Hepatic stellate cell (primary cell): ENCODE results near the gene TAF11L2.
"Not testable (repeated sequence)": the region's sequence is repeated elsewhere in the genome, so short reads cannot be mapped to it uniquely, and the experiment has no call there.

ENCODE experiments used
- DNase-seq: peaks from one replicate; pipeline ENCODE4 v3.0.0; 2011; ENCODE audit warnings: low spot score

TAF11L2 gene

DNA sequence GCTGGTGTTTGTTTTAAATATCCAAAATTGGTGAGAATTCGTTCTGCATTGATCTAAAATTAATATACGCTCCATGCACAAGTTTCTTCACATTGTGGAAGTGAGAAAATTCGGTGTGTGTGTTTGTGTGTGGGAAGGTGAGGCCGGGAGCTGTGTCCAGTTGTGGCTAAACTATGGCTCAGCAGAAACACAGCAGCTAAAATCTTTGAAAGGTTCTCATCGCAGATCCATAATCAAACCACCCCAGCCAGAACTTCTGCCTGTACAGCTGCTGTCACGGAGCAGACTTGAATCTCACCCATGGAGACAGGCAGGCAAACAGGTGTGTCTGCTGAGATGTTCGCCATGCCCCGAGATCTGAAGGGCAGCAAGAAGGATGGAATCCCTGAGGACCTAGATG, at the start of gene TAF11L2:
TAF11L2 (plus strand) TSS at position 301 of the 400 bp plus-strand sequence.
- not testable (repeated sequence) for DNase-seq

DNA sequence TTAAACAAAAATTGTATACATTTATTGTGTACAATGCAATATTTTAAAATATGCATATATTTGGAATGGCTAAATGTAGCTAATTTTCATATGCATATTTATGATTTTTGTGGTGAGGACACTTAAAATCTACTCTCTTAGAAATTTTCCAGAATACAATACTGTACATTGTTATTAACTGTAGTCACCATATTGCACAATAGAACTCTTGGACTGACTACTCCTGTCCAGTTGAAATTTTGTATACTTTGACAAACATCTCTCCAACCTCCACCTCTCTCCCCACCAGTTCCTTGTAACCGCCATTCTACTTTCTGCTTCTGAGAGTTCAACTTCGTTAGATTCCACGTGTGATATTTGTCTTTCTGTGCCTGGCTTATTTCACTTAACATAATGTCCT, 49.2 kb upstream of the TAF11L2 start:
- no peak for DNase-seq

DNA sequence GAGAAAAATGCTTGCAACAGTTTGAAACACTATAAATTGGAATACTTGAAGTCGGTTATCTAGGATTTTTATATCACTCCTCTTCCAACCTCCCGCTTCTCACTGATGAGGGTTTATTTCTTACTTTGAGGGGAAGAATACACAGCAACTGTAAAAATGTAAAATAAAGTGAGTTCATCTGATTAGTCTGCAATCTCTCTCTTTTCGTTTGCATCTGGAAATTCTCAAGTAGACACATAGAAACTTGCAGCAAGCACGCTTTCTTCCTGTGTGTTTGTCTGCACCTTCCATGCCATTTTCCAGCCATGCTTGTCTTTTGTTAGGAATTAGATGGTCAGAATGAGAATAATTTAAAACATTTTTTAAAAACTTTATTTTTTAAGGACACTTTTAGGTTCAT, 45.1 kb upstream of the TAF11L2 start:
- no peak for DNase-seq

DNA sequence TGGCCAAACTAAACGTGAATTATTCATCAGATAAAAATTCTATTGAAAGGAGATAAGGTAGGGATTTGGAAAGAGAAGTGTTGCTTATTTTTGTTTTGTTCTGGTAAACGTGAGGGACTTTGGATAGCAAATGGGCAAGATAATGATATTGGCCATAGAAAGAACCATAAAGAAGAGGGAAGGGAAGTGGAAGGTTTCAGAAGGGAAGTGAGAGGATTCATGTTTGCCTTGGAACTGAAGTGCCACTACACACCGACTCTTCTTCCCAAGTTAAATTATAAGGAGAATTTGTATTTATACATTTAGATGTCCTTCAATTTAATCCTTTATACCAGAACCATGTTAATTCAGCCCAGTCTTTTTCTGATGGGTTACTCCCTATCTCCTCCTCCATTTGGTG, 42.1 kb upstream of the TAF11L2 start:
- DNase-seq: no peak

DNA sequence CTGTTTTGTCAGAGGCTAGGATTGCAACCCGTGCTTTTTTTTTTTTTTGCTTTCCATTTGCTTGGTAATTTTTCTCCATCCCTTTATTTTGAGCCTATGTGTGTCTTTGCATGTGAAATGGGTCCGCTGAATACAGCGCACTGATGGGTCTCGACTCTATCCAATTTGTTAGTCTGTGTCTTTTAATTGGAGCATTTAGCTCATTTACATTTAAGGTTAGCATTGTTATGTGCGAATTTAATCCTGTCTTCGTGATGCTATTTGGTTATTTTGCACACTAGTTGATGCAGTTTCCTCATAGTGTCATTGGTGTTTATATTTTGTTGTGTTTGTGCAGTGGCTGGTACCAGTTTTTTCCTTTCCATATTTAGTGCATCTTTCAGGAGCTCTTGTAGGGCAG, 36.2 kb upstream of the TAF11L2 start:
- no peak for DNase-seq

DNA sequence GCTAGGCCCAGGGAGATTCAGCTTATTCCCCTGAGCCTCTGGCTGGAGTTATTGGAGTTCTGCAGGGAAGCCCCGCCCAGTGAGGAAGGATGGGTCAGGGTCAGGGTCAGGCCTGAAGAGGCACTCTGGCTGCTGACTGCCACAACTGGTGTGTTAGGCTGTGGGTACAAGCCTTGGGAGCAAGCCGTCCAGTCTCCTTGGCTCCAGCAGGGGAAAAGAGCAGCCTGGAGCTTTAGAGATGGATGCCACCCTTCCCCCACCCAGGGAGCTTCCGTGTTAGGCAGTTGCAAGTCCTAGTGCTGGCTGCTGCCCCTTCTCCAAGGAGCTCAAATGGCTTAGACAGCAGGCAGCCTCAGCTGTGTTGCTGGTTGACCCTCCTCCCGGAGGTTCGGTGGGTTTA, 34.4 kb upstream of the TAF11L2 start:
- DNase-seq: no peak

DNA sequence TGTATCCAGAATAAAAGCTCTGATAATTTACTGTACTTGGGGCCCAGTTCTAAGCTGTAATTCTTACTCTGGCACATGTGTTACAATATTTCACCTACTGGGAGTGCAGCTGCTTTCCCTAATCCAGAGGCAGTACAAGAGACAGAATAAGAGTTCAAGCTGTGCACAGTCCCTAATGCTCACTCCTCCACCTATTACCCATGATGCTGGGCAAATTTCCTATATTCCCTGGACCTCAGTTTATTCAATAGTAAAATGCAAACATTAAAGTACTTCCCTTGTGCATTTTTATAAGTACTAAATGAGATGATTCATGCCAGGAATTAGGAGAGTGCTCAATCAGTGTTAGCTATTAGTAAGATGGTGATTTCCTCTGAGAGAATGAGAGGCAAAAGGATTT, 28.0 kb upstream of the TAF11L2 start:
- DNase-seq: no peak

DNA sequence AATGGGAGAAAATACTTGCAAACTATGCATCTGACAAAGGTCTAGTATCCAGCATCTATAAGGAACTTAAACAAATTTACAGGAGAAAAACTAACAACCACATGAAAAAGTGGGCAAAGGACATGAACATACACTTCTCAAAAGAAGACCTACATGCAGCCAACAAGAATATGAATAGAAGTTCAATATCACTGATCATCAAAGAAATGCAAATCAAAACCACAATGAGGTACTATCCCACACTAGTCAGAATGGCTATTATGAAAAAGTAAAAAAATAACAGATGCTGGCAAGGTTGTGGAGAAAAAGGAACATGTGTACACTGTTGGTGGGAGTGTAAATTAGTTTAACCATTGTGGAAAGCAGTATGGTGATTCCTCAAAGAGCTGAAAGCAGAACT, 23.0 kb upstream of the TAF11L2 start:
- not testable (repeated sequence) for DNase-seq

DNA sequence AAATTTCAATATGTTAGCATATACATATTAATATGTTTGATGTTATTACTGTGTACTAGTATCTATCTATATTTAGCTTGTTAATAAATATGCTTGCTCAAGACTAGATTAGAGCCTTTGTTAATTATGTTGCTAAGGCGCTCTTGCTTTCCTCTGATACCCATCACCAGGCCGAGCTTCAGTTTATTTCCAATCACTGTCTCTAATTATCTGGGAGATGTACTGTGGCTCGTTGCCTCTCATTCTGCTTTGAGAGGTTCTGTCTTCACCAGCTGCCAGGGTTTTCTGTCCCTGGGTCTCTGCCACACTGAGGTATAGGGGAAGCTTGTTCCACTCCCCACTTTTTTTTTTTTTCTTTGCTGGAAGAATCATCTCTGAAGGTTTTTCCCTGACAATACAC, 21.0 kb upstream of the TAF11L2 start:
- no peak for DNase-seq

DNA sequence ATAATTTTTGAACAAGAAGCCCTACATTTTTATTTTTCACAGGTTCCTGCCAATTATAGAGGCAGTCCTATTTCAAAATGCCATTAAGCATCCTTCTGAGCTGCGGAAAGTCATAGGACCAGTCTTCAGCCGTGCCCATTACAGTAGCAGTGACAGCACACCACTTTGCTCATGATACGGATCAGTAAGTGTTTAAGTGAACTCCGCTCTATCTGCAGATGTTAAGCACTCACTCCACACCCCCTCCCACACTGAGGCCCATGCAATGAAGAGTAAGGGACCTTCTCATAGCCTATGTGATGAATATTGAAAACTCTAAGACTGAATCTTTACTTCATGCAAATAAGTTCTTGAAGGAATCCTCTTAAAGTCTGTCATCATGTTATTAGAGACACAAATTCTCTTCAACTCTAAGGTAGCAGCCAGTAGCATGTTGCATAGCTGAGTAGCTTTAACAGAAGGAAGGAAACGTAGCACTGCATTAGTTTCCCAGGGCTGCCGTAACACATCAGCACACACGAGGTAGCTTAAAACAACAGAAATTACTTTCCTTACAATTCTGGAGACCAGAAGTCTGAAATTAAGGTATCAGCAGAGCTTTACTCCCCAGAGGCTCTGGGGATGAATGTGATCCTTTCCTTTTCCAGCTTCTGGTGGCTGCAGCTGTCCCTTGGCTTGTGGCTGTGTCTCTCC, 20.3 kb upstream of the TAF11L2 start:
- DNase-seq: no peak

DNA sequence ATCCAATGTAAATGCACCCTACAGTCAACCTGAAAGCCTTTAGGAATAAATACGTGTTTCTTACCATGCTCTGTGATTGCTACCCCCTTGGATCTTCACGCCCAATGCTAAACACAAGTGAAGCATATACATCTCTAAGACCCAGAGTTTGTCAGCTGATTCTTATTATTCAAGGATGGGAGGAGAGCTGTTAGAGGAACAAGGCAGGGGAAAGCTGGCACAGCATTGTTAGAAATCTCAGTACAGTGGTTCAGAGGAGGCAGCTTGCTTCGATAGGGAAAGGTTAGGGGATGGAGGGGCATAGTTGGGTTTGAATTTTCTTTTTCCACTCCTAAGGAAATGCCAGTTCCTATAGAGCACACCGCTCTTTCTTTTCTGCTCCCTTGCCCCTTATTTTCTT, 16.7 kb upstream of the TAF11L2 start:
- DNase-seq: no peak

DNA sequence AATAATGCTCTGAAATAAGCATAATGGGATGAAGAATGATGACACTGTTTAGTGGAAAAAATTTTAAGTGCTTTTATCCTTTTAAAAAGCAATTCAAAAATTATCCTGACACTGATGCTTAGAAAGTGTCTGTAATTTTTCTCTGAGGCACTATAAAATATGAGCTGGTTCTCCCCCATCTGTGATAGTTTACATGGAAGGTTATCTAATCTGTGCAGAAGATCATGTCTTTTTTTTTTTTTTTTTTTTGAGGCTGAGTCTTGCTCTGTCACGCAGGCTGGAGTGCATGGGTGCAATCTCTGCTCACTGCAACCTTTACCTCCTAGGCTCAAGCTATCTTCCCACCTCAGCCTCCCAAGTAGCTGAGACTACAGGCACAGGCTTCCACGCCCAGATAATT, 15.2 kb upstream of the TAF11L2 start:
- no peak for DNase-seq

DNA sequence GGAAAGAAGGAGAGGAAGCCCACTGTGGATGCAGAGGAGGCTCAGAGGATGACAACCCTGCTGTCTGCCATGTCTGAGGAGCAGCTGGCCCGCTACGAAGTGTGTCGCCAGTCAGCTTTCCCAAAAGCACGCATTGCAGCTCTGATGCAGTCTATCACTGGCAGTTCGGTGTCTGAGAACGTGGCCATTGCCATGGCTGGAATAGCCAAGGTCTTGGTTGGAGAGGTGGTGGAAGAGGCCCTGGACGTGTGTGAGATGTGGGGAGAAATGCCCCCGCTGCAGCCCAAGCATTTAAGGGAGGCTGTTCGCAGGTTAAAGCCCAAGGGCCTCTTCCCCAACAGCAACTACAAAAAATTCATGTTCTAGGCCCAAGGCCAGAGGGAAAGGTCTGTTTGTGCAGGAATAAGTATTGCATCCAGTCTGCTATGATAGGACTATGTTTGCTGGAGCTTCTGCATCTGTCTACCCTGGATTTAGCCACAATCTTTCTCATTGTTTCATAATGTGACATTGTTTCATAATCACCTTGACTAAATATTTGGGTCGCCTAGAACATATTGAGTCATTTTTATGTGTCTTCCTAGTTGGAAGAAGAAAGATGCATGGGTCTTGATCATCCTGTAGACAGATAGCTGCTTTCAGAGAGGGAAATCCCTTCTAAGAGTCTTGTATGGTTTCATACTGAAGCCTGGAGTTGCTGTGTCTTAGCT, 11.4 kb upstream of the TAF11L2 start:
- not testable (repeated sequence) for DNase-seq

DNA sequence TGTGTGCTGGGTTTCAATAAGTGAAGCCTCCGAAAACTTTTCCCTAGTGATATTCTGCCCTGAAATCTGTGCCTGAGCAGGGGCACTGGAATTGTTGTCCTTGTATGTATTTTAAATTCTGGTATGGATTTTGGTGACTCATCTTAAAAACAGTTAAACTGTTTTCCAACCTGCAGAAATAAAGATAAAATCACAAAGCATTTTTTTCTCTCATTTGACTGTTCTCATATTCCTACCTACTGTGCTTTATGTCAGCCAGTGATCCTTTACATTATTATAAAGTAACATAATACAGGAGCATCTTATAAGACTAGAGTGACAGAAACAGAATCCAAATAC, 10.9 kb upstream of the TAF11L2 start:
- no peak for DNase-seq

DNA sequence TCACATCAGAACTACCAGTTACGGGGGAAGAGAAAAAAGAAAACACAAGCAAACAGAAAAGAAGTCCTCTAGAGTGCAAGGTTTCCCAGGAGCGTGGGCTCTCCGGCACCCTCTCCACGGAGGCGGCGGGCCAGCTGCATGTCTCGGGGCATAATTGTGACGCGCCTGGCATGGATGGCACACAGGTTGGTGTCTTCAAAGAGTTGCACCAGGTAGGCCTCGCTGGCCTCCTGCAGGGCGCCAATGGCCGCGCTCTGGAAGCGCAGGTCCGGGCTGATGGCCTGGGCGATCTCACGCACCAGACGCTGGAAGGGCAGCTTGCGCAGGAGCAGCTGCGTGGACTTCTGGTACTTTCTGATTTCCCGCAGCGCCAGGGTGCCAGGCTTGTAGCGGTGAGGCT, 6.8 kb upstream of the TAF11L2 start:
- DNase-seq: not testable (repeated sequence)

DNA sequence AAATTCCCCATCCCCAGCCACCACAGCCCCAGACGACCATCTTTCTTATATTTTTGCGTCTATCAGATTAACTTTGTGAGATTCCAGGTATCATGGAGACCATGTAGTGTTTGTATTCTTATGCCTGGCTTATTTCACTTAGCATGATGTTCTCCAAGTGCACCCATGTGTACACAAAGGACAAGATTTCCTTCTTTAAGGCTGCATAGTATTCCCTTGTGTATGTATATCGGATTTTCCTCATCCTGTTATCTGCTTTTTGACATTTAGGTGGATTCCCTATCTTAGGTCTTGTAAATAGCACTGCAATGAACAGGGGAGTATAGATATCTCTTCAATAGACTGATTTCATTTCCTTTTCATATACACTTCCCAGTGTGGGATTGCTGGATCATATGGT, 5.3 kb upstream of the TAF11L2 start:
- DNase-seq: no peak

DNA sequence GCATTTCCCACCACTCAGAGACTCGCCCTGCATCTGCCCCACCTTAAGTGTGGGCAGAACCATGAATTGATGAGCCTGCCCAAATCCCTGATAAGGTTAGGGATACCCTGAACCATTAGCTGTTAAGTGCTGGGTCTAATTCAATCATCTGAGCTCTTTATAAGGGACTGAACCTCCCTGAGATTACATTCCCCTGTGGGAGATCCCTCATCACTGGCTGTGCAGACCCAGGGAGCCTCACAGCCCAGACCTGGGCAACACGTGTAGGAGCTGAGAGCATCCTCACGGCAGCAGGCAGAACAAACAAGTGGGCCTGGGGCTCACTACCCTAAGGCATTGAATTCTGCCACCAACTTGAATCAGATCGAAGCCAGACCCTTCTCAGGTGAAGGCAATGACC, 585 bp upstream of the TAF11L2 start:
- no peak for DNase-seq

DNA sequence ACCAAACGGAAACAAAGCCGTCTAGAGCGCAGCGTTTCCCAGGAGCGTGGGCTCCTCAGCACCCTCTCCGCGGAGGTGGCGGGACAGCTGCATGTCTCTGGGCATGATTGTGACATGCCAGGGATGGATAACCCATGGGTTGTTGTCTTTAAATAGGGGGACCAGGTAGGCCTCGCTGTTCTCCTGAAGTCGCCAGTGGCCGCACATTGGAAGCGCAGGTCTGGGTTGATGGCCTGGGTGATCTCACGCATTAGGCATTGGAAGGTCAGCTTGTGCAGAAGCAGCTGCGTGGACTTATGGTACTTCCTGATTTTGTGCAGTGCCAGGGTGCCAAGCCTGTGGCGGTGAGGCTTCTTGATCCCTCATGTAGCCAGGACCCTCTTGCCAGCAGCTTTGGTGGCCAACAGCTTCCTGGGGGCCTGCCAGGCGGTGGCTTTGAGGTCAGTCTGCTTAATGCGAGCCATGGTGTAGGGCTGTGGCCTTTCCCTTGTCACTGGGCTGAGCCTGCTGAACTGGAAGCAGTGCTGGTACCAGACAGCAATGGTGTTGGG, 13.8 kb downstream of the TAF11L2 start:
- DNase-seq: no peak

DNA sequence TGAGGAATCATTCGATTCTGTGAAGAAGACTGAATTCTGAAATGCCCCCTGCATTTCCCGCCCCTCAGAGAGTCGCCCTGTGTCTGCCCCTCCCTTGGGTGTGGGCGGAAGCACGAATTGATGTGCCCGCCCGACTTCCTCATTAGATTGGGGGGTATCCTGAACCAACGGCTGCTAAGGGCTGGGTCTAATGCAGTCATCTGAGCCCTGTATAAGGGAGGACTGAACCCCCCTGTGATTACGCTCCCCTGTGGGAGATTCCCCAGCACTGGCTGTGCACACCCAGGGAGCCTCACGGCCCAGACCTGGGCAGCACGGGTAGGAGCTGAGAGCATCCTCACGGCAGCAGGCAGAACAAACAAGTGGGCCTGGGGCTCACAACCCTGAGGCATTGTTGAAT, 19.5 kb downstream of the TAF11L2 start:
- not testable (repeated sequence) for DNase-seq

DNA sequence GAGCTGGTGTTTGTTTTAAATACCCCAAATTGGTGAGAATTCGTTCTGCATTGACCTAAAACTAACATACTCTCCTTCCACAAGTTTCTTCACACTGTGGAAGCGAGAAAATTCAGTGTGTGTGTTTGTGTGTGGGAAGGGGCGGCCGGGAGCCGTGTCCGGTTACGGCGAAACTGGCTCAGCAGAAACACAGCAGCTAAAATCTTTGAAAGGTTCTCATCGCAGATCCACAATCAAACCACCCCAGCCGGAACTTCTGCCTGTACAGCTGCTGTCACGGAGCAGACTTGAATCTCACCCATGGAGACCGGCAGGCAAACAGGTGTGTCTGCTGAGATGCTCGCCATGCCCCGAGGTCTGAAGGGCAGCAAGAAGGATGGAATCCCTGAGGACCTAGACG, 20.0 kb downstream of the TAF11L2 start, which contains the start of gene TAF11L3:
TAF11L3 (plus strand) TSS at position 301 of the 400 bp plus-strand sequence.
- DNase-seq: not testable (repeated sequence)

DNA sequence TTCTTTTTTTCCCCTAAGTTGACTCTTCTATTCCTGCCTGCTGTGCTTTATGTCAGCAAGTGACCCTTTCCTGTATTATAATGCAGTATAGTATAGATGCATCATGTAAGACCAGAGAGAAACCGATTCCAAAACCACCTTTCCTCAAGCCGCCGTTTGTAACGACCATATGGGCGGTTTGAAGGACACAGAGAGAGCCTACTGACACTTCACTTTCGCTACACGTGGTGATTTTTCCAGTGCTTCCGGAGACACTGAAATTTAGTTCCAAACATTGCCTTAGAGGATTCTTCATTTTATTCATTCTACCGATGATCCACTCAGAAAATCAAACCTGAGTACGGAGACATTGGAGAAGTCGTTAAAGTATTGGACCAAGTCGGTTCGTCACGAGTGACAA, 21.5 kb downstream of the TAF11L2 start:
- DNase-seq: not testable (repeated sequence)

DNA sequence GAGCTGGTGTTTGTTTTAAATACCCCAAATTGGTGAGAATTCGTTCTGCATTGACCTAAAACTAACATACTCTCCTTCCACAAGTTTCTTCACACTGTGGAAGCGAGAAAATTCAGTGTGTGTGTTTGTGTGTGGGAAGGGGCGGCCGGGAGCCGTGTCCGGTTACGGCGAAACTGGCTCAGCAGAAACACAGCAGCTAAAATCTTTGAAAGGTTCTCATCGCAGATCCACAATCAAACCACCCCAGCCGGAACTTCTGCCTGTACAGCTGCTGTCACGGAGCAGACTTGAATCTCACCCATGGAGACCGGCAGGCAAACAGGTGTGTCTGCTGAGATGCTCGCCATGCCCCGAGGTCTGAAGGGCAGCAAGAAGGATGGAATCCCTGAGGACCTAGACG, 23.5 kb downstream of the TAF11L2 start, which contains the start of gene TAF11L4:
TAF11L4 (plus strand) TSS at position 301 of the 400 bp plus-strand sequence.
- DNase-seq: not testable (repeated sequence)

DNA sequence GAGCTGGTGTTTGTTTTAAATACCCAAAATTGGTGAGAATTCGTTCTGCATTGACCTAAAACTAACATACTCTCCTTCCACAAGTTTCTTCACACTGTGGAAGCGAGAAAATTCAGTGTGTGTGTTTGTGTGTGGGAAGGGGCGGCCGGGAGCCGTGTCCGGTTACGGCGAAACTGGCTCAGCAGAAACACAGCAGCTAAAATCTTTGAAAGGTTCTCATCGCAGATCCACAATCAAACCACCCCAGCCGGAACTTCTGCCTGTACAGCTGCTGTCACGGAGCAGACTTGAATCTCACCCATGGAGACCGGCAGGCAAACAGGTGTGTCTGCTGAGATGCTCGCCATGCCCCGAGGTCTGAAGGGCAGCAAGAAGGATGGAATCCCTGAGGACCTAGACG, 26.9 kb downstream of the TAF11L2 start, which contains the start of gene TAF11L5:
TAF11L5 (plus strand) TSS at position 301 of the 400 bp plus-strand sequence.
- DNase-seq: not testable (repeated sequence)
